Trophoblast cell (in vitro differentiated cells and primary cell): ENCODE data around the gene ERFE.

Experiments used
- DNase-seq, 2 donors: peaks; one replicate each; pipeline ENCODE4 v3.0.0-alpha.2; 2016
- H2AFZ ChIP-seq: 2 replicates; pipeline ENCODE4 v1.6.1; 2013; ENCODE audit warnings: low read length, moderate library complexity, mild to moderate bottlenecking; ENCODE audit not compliant: insufficient read depth, poor library complexity
- H2AK5ac ChIP-seq: 2 replicates; pipeline ENCODE4 v1.6.1; 2013; ENCODE audit warnings: mild to moderate bottlenecking, low read length
- H2BK120ac ChIP-seq: 2 replicates; pipeline ENCODE4 v1.6.1; 2013; ENCODE audit warnings: low read length, mild to moderate bottlenecking, moderate library complexity; ENCODE audit not compliant: insufficient read depth, poor library complexity
- H2BK12ac ChIP-seq: 2 replicates; pipeline ENCODE4 v1.6.1; 2013; ENCODE audit warnings: mild to moderate bottlenecking, low read length, moderate library complexity
- H2BK5ac ChIP-seq: 2 replicates; pipeline ENCODE4 v1.6.1; 2013; ENCODE audit warnings: low read length, low read depth, moderate library complexity, mild to moderate bottlenecking; ENCODE audit not compliant: poor library complexity
- H3K14ac ChIP-seq: 2 replicates; pipeline ENCODE4 v1.6.1; 2013; ENCODE audit warnings: mild to moderate bottlenecking, low read length
- H3K18ac ChIP-seq: 2 replicates; pipeline ENCODE4 v1.6.1; 2013; ENCODE audit warnings: mild to moderate bottlenecking, low read length
- H3K23ac ChIP-seq: 2 replicates; pipeline ENCODE4 v1.6.1; 2013; ENCODE audit warnings: low read length
- H3K27ac ChIP-seq: 2 replicates; pipeline ENCODE4 v1.5.1; 2013; ENCODE audit warnings: low read depth, mild to moderate bottlenecking, inconsistent platforms, low read length, moderate library complexity
- H3K27me3 ChIP-seq: 2 replicates; pipeline ENCODE4 v1.6.1; 2013; ENCODE audit warnings: inconsistent platforms, mild to moderate bottlenecking, low read length, moderate library complexity; ENCODE audit not compliant: insufficient read depth
- H3K36me3 ChIP-seq, 2 experiments: 1 replicate in 1 of 2; 2 replicates in 1 of 2; pipeline ENCODE4 v1.6.1; 2013; ENCODE audit warnings: low read length in 2 of 2, mild to moderate bottlenecking in 2 of 2, moderate library complexity in 1 of 2; ENCODE audit not compliant: insufficient read depth in 2 of 2, control insufficient read depth in 1 of 2
- H3K4ac ChIP-seq: 2 replicates; pipeline ENCODE4 v1.6.1; 2013; ENCODE audit warnings: low read depth, mild to moderate bottlenecking, low read length, moderate library complexity
- H3K4me1 ChIP-seq, 2 experiments: 1 replicate in 1 of 2; 2 replicates in 1 of 2; pipeline ENCODE4 v1.6.1; 2013; ENCODE audit warnings: low read length in 2 of 2, mild to moderate bottlenecking in 2 of 2, moderate library complexity in 1 of 2; ENCODE audit not compliant: insufficient read depth in 2 of 2, control insufficient read depth in 1 of 2
- H3K4me2 ChIP-seq: 2 replicates; pipeline ENCODE4 v1.6.1; 2013; ENCODE audit warnings: inconsistent platforms, mild to moderate bottlenecking, low read length, moderate library complexity
- H3K4me3 ChIP-seq: 2 replicates; pipeline ENCODE4 v1.5.1; 2013; ENCODE audit warnings: mild to moderate bottlenecking, low read depth, low read length, inconsistent platforms
- H3K79me1 ChIP-seq: one replicate; pipeline ENCODE4 v1.6.1; 2013; ENCODE audit warnings: low read length
- H3K79me2 ChIP-seq: 2 replicates; pipeline ENCODE4 v1.6.1; 2013; ENCODE audit warnings: low read length, mild to moderate bottlenecking; ENCODE audit not compliant: control insufficient read depth, insufficient read depth, poor library complexity
- H3K9ac ChIP-seq: 2 replicates; pipeline ENCODE4 v1.6.1; 2013; ENCODE audit warnings: mild to moderate bottlenecking, low read length
- H3K9me3 ChIP-seq: 2 replicates; pipeline ENCODE4 v1.6.1; 2013; ENCODE audit warnings: low read depth, mild to moderate bottlenecking, control low read depth, inconsistent platforms, low read length; ENCODE audit not compliant: insufficient read depth
- H4K12ac ChIP-seq: 2 replicates; pipeline ENCODE4 v1.6.1; 2013; ENCODE audit warnings: low read depth, mild to moderate bottlenecking, low read length, moderate library complexity
- H4K8ac ChIP-seq: 2 replicates; pipeline ENCODE4 v1.6.1; 2013; ENCODE audit warnings: low read depth, mild to moderate bottlenecking, low read length, moderate library complexity
- H4K91ac ChIP-seq: one replicate; pipeline ENCODE4 v1.6.1; 2013; ENCODE audit warnings: low read depth, mild to moderate bottlenecking, low read length, moderate library complexity
- WGBS: extraction: QIAGEN DNeasy Blood & Tissue Kit; methylation state at CpG from one replicate; pipeline ENCODE4 v1.1.7; 2013; ENCODE audit warnings: missing lambda C conversion rate; ENCODE audit not compliant: insufficient read length, insufficient coverage; ENCODE audit errors: extremely low coverage; 5-methylcytosine and 5-hydroxymethylcytosine counted together

Gene ERFE

GRCh38 chr2:238216651-238217184 lies 57.9 kb downstream of the ERFE start:
- Histone ChIP-seq H3K79me1 (no peaks in the 10 kb centered on the region), H4K8ac (no peak overlapping the region), H4K91ac (no peak overlapping the region), H4K12ac (no peak overlapping the region), H2AK5ac (no peak overlapping the region), H3K18ac (no peak overlapping the region), H2BK5ac (no peak overlapping the region), H2BK120ac (no peak overlapping the region), H3K14ac (no peak overlapping the region), H3K9ac (no peak overlapping the region), H2BK12ac (no peak overlapping the region), H3K4me1 (no peaks in the 10 kb centered on the region), H3K4me3 (no peak overlapping the region), H2AFZ (no peak overlapping the region), H3K79me2 (no peaks in the 10 kb centered on the region), H3K36me3 (no peaks in the 10 kb centered on the region), H3K9me3 (no peaks in the 10 kb centered on the region), H3K4ac (no peak overlapping the region), H3K23ac (no peak overlapping the region), H3K27ac (no peak overlapping the region), H3K4me2 (no peak overlapping the region), H3K27me3 (no peaks in the 10 kb centered on the region)
- no CpG with 5 or more reads among the region's 2 CpGs for WGBS
- no peak for DNase-seq
